Measurements from ENCODE around the gene DHRS2.

DNA sequence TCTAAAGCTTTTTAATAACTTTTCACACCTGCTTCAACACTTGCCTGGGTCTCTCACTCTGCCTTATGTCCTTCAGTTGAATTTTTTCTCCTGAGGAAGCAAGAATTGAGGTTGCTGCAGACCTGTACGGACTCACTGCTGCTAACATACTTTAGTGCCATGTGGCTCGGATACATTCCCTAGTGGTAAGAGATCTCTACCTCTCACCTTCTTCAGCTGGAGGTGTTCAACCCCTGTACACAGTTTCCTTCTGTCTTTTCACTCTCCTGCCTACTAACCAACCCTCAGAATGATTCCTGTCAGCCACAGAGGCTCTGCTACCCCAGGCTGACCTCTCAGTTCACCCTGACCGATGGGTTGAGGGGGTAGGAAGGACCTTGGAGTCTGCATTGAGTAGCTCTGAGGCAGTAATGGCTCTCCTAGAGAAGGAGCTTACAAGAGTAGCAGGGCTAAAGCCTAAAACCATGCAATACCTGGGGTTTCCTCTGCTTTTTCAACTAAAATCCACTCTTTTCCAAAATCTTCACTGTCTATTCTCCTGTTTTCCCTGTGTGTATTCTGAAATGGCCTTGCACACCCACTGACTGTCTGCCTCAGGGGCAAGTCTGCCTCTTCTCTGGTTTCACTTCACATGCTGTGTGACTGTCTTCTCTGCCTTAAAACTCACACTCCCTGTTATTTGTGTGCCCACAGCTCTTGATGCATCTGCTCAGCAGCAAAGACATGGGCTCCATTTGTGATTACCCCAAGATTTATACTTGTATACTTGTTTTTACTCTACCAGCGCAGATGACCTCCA is 14.0 kb upstream of the DHRS2 start:
- TF ChIP-seq, protein P1, sequence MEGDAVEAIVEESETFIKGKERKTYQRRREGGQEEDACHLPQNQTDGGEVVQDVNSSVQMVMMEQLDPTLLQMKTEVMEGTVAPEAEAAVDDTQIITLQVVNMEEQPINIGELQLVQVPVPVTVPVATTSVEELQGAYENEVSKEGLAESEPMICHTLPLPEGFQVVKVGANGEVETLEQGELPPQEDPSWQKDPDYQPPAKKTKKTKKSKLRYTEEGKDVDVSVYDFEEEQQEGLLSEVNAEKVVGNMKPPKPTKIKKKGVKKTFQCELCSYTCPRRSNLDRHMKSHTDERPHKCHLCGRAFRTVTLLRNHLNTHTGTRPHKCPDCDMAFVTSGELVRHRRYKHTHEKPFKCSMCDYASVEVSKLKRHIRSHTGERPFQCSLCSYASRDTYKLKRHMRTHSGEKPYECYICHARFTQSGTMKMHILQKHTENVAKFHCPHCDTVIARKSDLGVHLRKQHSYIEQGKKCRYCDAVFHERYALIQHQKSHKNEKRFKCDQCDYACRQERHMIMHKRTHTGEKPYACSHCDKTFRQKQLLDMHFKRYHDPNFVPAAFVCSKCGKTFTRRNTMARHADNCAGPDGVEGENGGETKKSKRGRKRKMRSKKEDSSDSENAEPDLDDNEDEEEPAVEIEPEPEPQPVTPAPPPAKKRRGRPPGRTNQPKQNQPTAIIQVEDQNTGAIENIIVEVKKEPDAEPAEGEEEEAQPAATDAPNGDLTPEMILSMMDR (IDR thresholded peaks at IDR 0.05; ENCODE audit: low read depth, low read length), result no peak
- no peak for TF ChIP-seq EZH2phosphoT487 (IDR thresholded peaks at IDR 0.05; ENCODE audit: low read depth)

Data from OCI-LY3 (cell line).